GM23248 (cell line): ENCODE data around the gene C16orf82. TPM values are rescaled to one million over a fixed set of nuclear protein-coding genes. Genes with fewer than 3 reads are reported as not detected.

ENCODE experiments used
- DNase-seq: peaks from one replicate; pipeline ENCODE4 v3.0.0-alpha.2; 2015
- H2AFZ ChIP-seq: fragments of 200-600 bp; sonication (generic); 2 replicates; pipeline ENCODE4 v1.6.1; 2016; ENCODE audit warnings: antibody characterized with exemption
- H3F3A ChIP-seq: fragments of 200-600 bp; sonication (generic); 2 replicates; pipeline ENCODE4 v1.6.1; 2016; ENCODE audit warnings: mild to moderate bottlenecking, antibody characterized with exemption, mixed run types; ENCODE audit not compliant: insufficient read depth
- H3K27ac ChIP-seq: fragments of 200-600 bp; sonication (generic); 2 replicates; pipeline ENCODE4 v1.5.1; 2016; ENCODE audit warnings: mild to moderate bottlenecking
- H3K27me3 ChIP-seq: fragments of 200-600 bp; sonication (generic); replicated peaks from 2 replicates; pipeline ENCODE4 v1.6.1; 2016; ENCODE audit warnings: mild to moderate bottlenecking; ENCODE audit not compliant: insufficient read depth
- H3K36me3 ChIP-seq: fragments of 200-600 bp; sonication (generic); 2 replicates; pipeline ENCODE4 v1.6.1; 2016; ENCODE audit warnings: low read depth, mild to moderate bottlenecking
- H3K4me1 ChIP-seq: fragments of 200-600 bp; sonication (generic); 2 replicates; pipeline ENCODE4 v1.6.1; 2016; ENCODE audit warnings: mild to moderate bottlenecking; ENCODE audit not compliant: insufficient read depth
- H3K4me2 ChIP-seq: fragments of 200-600 bp; sonication (generic); one replicate; pipeline ENCODE4 v1.6.1; 2016; ENCODE audit warnings: mild to moderate bottlenecking; ENCODE audit not compliant: unreplicated experiment
- H3K4me3 ChIP-seq: fragments of 200-600 bp; sonication (generic); 2 replicates; pipeline ENCODE4 v1.5.1; 2016; ENCODE audit warnings: mild to moderate bottlenecking
- H3K79me2 ChIP-seq: fragments of 200-600 bp; sonication (generic); 2 replicates; pipeline ENCODE4 v1.6.1; 2016; ENCODE audit warnings: mild to moderate bottlenecking; ENCODE audit not compliant: insufficient read depth
- H3K9ac ChIP-seq: fragments of 200-600 bp; sonication (generic); 2 replicates; pipeline ENCODE4 v1.6.1; 2016; ENCODE audit warnings: mild to moderate bottlenecking
- H3K9me2 ChIP-seq: fragments of 200-600 bp; sonication (generic); 2 replicates; pipeline ENCODE4 v1.6.1; 2016; ENCODE audit warnings: mixed run types, mild to moderate bottlenecking, moderate library complexity; ENCODE audit not compliant: insufficient read depth
- H3K9me3 ChIP-seq: fragments of 200-600 bp; sonication (generic); one replicate; pipeline ENCODE4 v1.6.1; 2017; ENCODE audit warnings: low read depth
- H4K20me1 ChIP-seq: fragments of 200-600 bp; sonication (generic); 2 replicates; pipeline ENCODE4 v1.6.0; 2016; ENCODE audit not compliant: insufficient read depth
- EZH2 ChIP-seq: fragments of 200-600 bp; sonication (generic); IDR thresholded peaks from 2 replicates; pipeline ENCODE4 v1.6.1; 2018; ENCODE audit warnings: antibody characterized with exemption, mild to moderate bottlenecking; ENCODE audit not compliant: insufficient read depth, poor library complexity, severe bottlenecking
- EZH2phosphoT487 ChIP-seq: fragments of 200-600 bp; sonication (generic); IDR thresholded peaks from 2 replicates; pipeline ENCODE4 v1.6.1; 2018; ENCODE audit warnings: antibody characterized with exemption, moderate library complexity, mild to moderate bottlenecking, low read depth; ENCODE audit not compliant: insufficient read depth
- WGBS, 2 experiments: methylation state at CpG; one replicate each; pipeline ENCODE4 v1.1.6; 2015 to 2017; ENCODE audit warnings: low lambda C conversion rate in 2 of 2, low coverage in 1 of 2; ENCODE audit errors: missing lambda C conversion rate in 2 of 2; 5-methylcytosine and 5-hydroxymethylcytosine counted together
- in situ Hi-C: fragments of 300-500 bp; cut with MboI; formaldehyde crosslinking; loops from 2 replicates; pipeline ENCODE4 v1.15.0; 2020
- polyA plus RNA-seq: library from polyadenylated mRNA; unstranded; fragments of >200 nt; fragmentation: Nextera tagmentation; extraction: Ambion mirVana; gene quantifications from 2 replicates; pipeline ENCODE4 v1.2.1, GENCODE V29; 2016
- total RNA-seq: library from RNA; depleted of rRNA; stranded (reverse); fragments of >200 nt; shearing (Covaris generic); gene quantifications from 2 replicates; pipeline ENCODE4 v1.2.3, GENCODE V29; 2014

C16orf82 gene
- total and polyA plus RNA-seq, 2 experiments from 2014 or later = not detected

- 83 to 84% methylated on average over 23 of the region's 23 CpGs for WGBS, 2 experiments
- Histone ChIP-seq H3K9ac (no peak overlapping the region), H3K9me2 (no peaks in the 10 kb centered on the region), H3K27ac (no peak overlapping the region), H3K27me3 (no peaks in the 10 kb centered on the region), H3K9me3 (no peaks in the 10 kb centered on the region), H3K4me1 (no peaks in the 10 kb centered on the region), H3F3A (no peaks in the 10 kb centered on the region), H3K4me2 (no peak overlapping the region), H3K4me3 (no peak overlapping the region), H3K36me3 (no peaks in the 10 kb centered on the region), H3K79me2 (no peaks in the 10 kb centered on the region), H4K20me1 (no peaks in the 10 kb centered on the region), H2AFZ (no peak overlapping the region)
- no peak for DNase-seq
- in situ Hi-C loops = no loop called here
- no peak for TF ChIP-seq EZH2phosphoT487
- no peak for TF ChIP-seq EZH2
These were observed 26.0 kb upstream of the C16orf82 start for GRCh38 chr16:27040732-27041131.

GRCh38 chr16:27046958-27047518, 19.7 kb upstream of the C16orf82 start:
- Histone ChIP-seq H3K4me2 (no peak overlapping the region), H3K9ac (no peak overlapping the region), H3F3A (no peaks in the 10 kb centered on the region), H3K9me3 (no peaks in the 10 kb centered on the region), H3K4me1 (no peaks in the 10 kb centered on the region), H3K4me3 (no peak overlapping the region), H3K27me3 (no peaks in the 10 kb centered on the region), H3K36me3 (no peaks in the 10 kb centered on the region), H2AFZ (no peak overlapping the region), H3K79me2 (no peaks in the 10 kb centered on the region), H3K27ac (no peak overlapping the region), H3K9me2 (no peaks in the 10 kb centered on the region), H4K20me1 (no peaks in the 10 kb centered on the region)
- in situ Hi-C loops = no loop called here
- DNase-seq = no peak
- TF ChIP-seq EZH2 (no peak), EZH2phosphoT487 (no peak)

DNA sequence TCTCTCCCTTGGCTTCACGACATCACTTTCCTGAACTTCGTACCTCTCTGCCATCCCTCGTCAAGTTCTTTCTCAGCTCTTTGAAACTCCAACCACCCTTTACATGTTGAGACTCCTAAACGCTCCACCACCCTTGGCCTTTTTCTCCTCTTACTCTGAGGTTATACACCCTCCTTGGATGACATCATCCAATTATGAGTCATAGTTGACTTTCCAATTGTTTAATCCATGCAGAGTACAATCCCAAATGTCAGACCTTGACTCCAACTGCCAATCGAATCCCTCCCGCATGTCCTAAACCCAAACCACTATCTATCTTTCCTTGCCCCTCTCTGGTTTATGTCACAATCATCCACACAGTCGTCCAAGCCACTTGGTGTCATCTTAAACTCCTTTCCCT, 18.4 kb upstream of the C16orf82 start:
- Histone ChIP-seq H3K9me3 (no peaks in the 10 kb centered on the region), H3K9ac (no peak overlapping the region), H3K27ac (no peak overlapping the region), H3K27me3 (no peaks in the 10 kb centered on the region), H3K36me3 (no peaks in the 10 kb centered on the region), H3K9me2 (no peaks in the 10 kb centered on the region), H3F3A (no peaks in the 10 kb centered on the region), H3K4me1 (no peaks in the 10 kb centered on the region), H3K4me3 (no peak overlapping the region), H4K20me1 (no peaks in the 10 kb centered on the region), H3K79me2 (no peaks in the 10 kb centered on the region), H3K4me2 (no peak overlapping the region), H2AFZ (no peak overlapping the region)
- in situ Hi-C loops = no loop called here
- TF ChIP-seq EZH2phosphoT487 = no peak
- no peak for TF ChIP-seq EZH2
- DNase-seq = peak; percentile 5
- 51 to 59% methylated on average over 7 of the region's 7 CpGs for WGBS, 2 experiments

DNA sequence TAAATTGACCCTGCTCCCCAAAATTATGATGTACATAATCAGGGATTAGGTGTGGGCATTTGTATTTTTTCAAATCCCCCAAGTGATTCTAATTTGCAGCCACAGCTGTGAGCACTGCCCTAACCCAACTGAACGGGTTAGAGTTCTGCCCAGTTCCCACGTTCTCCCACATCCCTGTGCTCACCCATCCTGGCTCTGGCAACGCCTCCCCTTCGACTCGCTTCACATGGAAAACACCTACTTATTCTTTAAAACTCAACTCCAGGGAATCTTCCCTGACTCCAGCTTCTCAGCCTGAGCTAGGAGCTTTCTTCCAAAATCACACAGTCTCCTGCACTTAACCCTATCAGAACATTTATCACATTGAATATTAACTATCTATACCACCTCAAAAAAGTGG, 17.6 kb upstream of the C16orf82 start:
- no peaks in the 10 kb centered on the region for H3K9me3 ChIP-seq
- H4K20me1 ChIP-seq = no peaks in the 10 kb centered on the region
- H3K79me2 ChIP-seq = no peaks in the 10 kb centered on the region
- TF ChIP-seq EZH2phosphoT487 = no peak
- no peak for TF ChIP-seq EZH2
- WGBS, 2 experiments = 66 to 67% methylated on average over 5 of the region's 5 CpGs
- no peaks in the 10 kb centered on the region for H3F3A ChIP-seq
- H3K4me2 ChIP-seq = no peak overlapping the region
- H2AFZ ChIP-seq = no peak overlapping the region
- H3K4me3 ChIP-seq = no peak overlapping the region
- no peak overlapping the region for H3K9ac ChIP-seq
- DNase-seq = no peak
- H3K36me3 ChIP-seq = no peaks in the 10 kb centered on the region
- no peaks in the 10 kb centered on the region for H3K27me3 ChIP-seq
- H3K9me2 ChIP-seq = no peaks in the 10 kb centered on the region
- in situ Hi-C loops = no loop called here
- no peaks in the 10 kb centered on the region for H3K4me1 ChIP-seq
- no peak overlapping the region for H3K27ac ChIP-seq

- H3K36me3 ChIP-seq = no peaks in the 10 kb centered on the region
- no peaks in the 10 kb centered on the region for H3K9me3 ChIP-seq
- TF ChIP-seq EZH2phosphoT487 = no peak
- TF ChIP-seq EZH2 = no peak
- no peak overlapping the region for H3K4me3 ChIP-seq
- H3K4me1 ChIP-seq = no peaks in the 10 kb centered on the region
- no peak overlapping the region for H2AFZ ChIP-seq
- in situ Hi-C loops = no loop called here
- H3K4me2 ChIP-seq = no peak overlapping the region
- H3K9me2 ChIP-seq = no peaks in the 10 kb centered on the region
- H3K79me2 ChIP-seq = no peaks in the 10 kb centered on the region
- no peak for DNase-seq
- no peaks in the 10 kb centered on the region for H3F3A ChIP-seq
- no peak overlapping the region for H3K27ac ChIP-seq
- no peak overlapping the region for H3K9ac ChIP-seq
- no peaks in the 10 kb centered on the region for H3K27me3 ChIP-seq
- 63% methylated on average over 16 of the region's 16 CpGs for WGBS, 2 experiments
- H4K20me1 ChIP-seq = no peaks in the 10 kb centered on the region
These were observed 14.7 kb upstream of the C16orf82 start for GRCh38 chr16:27052007-27052406.
